Esophagus squamous epithelium (tissue), 4 donors: Measurements from ENCODE around the gene ALKBH5.

ENCODE experiments used
- CTCF ChIP-seq, 6 experiments: fragments of 450-650 bp in 4 of 6; fragments of 200-600 bp in 2 of 6; sonication (generic) in 2 of 6; IDR thresholded peaks; one replicate each; pipeline ENCODE4 v1.5.1; 2016 to 2019; ENCODE audit warnings: antibody characterized with exemption in 6 of 6, mild to moderate bottlenecking in 4 of 6, moderate library complexity in 4 of 6
- POLR2A ChIP-seq, 4 donors: fragments of 450-650 bp; IDR thresholded peaks; one replicate each; pipeline ENCODE4 v1.6.1; 2017; ENCODE audit warnings: antibody characterized with exemption in 4 of 4, mild to moderate bottlenecking in 4 of 4, moderate library complexity in 3 of 4

- TF ChIP-seq POLR2A (IDR thresholded peaks at IDR 0.05) (no peak), CTCF (IDR thresholded peaks at IDR 0.05) (no peak)
These were observed 10.9 kb upstream of the ALKBH5 start for GRCh38 chr17:18172531-18173278.
